Measurements from ENCODE around the gene ATP6V0A4.
"Not testable (repeated sequence)": the region's sequence is repeated elsewhere in the genome, so short reads cannot be mapped to it uniquely, and the experiment has no call there.

Gene ATP6V0A4

DNA sequence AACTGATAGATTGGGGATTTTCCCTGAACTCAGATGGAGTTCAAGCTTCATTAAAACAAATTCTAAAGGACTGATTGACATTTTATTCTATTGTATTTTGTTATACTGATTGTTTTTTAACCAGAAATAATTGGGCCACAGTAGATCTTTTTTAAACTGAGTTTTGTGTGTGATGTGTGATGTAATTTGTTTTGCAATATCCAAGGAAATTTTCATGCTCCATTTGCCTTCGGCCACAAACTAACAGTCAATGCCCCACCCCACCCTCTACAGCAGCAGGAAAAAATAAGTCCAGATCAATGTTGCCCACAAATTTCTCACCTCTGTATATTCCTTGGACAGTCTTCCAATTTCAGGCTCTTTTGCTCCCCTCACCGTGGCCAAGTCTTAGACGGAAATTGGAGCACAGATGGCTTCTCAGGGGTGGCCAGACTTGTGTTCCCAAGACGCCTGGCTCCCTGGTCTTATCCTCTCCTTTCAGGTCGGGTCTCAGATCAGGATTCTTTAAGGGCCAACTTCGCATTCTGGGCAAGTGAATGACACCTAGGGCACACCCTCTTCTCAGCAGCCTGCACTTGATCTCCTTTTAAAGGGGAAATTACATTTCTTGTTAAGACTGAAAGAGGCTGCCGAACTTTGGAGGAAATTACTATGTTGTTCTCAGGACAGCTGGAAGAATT is 97.0 kb downstream of the ATP6V0A4 start, which contains the start of gene SVOPL:
SVOPL (minus strand) TSS at position 506 of the 680 bp plus-strand sequence. CDS start 22,317 bp downstream, outside the sequence.
- Histone ChIP-seq H3K4me3 (ENCODE audit: low read length in 2 of 2) (no peak within 1 kb of the TSS), H3K27ac (ENCODE audit: low read length) (no peak within 1 kb of the TSS), H3K9ac (ENCODE audit: low read length in 2 of 2) (no peak within 1 kb of the TSS), H3K4me1 (ENCODE audit: control insufficient read depth, insufficient read depth, low read length) (no peaks in the 10 kb centered on the region), H3K27me3 (ENCODE audit: control insufficient read depth in 1 of 2, insufficient read depth in 2 of 2, low read length in 2 of 2) (no peaks in the 10 kb centered on the region), H3K36me3 (ENCODE audit: control insufficient read depth in 2 of 2, insufficient read depth in 2 of 2, low read length in 2 of 2) (no peaks in the 10 kb centered on the region), H3K9me3 (ENCODE audit: control insufficient read depth in 2 of 2, low read length in 2 of 2) (peaks cover 0 to 3% of the 10 kb centered on the region in 2 donors)

DNA sequence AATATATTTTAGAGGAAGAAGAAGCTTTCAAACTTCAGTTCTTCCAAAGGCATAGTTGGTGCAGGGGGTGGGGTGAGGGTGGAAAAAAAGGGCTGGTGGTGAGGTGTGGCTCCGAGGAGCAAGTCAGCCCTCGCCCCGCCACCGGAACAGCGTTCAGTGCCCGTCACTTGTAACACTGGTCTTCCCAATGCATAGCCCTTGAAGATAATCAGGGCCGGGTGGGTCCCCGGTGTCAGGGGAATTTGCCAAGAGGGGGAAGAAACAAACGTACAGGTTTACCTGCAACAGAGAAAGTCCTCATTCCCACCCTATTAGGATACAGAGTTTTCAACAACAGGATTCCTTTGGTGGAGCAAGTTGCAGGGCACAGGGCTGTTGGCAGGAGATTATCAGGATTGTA is 98.3 kb downstream of the ATP6V0A4 start:
- Histone ChIP-seq H3K27ac (ENCODE audit: low read length) (no peak overlapping the region), H3K4me1 (ENCODE audit: control insufficient read depth, insufficient read depth, low read length) (no peaks in the 10 kb centered on the region), H3K36me3 (ENCODE audit: control insufficient read depth in 2 of 2, insufficient read depth in 2 of 2, low read length in 2 of 2) (no peaks in the 10 kb centered on the region), H3K9ac (ENCODE audit: low read length in 2 of 2) (no peak overlapping the region), H3K9me3 (ENCODE audit: control insufficient read depth in 2 of 2, low read length in 2 of 2) (peaks cover 0 to 3% of the 10 kb centered on the region in 2 donors), H3K4me3 (ENCODE audit: low read length in 2 of 2) (no peak overlapping the region), H3K27me3 (ENCODE audit: control insufficient read depth in 1 of 2, insufficient read depth in 2 of 2, low read length in 2 of 2) (no peaks in the 10 kb centered on the region)

DNA sequence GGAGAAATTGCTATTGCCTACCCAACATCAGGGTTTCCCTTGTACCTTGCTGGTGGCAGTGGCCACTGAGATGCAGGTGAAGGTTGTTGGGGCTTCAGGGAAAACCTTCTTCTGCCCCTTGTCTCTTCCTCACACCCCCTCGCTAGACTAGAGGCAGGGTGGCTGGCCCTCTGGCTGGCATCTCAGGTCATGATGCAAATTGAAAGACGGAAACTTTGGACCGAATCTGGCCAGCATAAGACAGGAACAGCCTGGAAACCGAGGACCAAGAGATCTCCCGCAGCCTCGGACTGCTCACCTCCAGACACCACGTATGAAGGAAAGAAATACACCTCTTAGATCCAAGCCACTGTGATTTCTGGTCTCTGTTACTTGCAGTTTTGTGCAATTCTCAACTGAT is 99.7 kb downstream of the ATP6V0A4 start:
- Histone ChIP-seq H3K9me3 (ENCODE audit: control insufficient read depth in 2 of 2, low read length in 2 of 2) (peaks cover 0 to 3% of the 10 kb centered on the region in 2 donors), H3K4me1 (ENCODE audit: control insufficient read depth, insufficient read depth, low read length) (no peaks in the 10 kb centered on the region), H3K27me3 (ENCODE audit: control insufficient read depth in 1 of 2, insufficient read depth in 2 of 2, low read length in 2 of 2) (no peaks in the 10 kb centered on the region), H3K27ac (ENCODE audit: low read length) (no peak overlapping the region), H3K4me3 (ENCODE audit: low read length in 2 of 2) (no peak overlapping the region), H3K9ac (ENCODE audit: low read length in 2 of 2) (no peak overlapping the region), H3K36me3 (ENCODE audit: control insufficient read depth in 2 of 2, insufficient read depth in 2 of 2, low read length in 2 of 2) (no peaks in the 10 kb centered on the region)

DNA sequence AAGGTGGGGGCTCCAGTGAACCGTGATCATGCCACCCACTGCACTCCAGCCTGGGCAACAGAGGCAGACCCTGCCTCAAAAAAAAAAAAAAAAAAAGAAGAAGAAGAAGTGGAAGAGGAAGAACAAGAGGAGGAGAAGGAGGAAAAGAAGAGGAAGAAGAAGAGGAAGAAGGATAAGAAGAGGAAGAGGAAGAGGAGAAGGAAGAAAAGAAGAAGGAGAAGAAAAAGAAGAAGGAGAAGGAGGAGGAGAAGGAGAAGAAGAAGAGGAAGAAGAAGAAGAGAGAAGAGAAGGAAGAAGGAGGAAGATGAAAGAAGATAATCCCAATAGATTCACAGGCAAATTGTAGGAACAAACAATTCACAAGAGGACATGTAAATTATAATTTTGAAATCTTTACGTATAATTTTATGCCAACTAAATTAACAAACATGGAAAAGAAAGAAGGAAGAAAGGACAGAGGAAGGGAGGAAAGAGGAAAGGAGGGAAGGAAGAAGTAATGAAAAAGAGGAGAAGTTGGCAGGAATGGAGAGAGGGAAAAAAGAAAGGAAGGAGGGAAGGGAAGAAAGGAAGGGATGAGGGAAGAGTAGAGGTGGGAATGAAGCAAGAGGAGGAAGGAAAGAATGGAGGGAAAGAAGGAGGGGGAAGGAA is 100.3 kb downstream of the ATP6V0A4 start:
- Histone ChIP-seq H3K27me3 (ENCODE audit: control insufficient read depth in 1 of 2, insufficient read depth in 2 of 2, low read length in 2 of 2) (no peaks in the 10 kb centered on the region), H3K4me3 (ENCODE audit: low read length in 2 of 2) (no peak overlapping the region), H3K9me3 (ENCODE audit: control insufficient read depth in 2 of 2, low read length in 2 of 2) (peaks cover 0 to 3% of the 10 kb centered on the region in 2 donors), H3K27ac (ENCODE audit: low read length) (no peak overlapping the region), H3K9ac (ENCODE audit: low read length in 2 of 2) (no peak overlapping the region), H3K36me3 (ENCODE audit: control insufficient read depth in 2 of 2, insufficient read depth in 2 of 2, low read length in 2 of 2) (no peaks in the 10 kb centered on the region), H3K4me1 (ENCODE audit: control insufficient read depth, insufficient read depth, low read length) (no peaks in the 10 kb centered on the region)

DNA sequence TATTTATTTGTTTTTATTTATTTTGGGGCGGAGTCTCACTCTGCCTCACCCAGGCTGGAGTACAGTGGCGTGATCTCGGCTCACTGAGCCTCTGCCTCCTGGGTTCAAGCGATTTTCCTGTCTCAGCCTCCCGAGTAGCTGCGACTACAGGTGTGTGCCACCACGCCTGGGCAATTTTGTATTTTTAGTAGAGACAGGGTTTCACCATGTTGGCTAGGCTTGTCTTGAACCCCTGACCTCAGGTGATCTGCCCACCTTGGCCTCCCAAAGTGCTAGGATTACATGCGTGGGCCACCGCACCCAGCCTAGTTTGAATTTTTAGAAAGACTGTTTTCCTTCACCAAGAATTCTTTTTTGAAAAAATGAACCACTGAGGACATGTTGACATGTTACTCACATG is 102.2 kb downstream of the ATP6V0A4 start:
- H3K9ac ChIP-seq (ENCODE audit: low read length in 2 of 2); H3K27me3 ChIP-seq (ENCODE audit: control insufficient read depth in 1 of 2, insufficient read depth in 2 of 2, low read length in 2 of 2); H3K9me3 ChIP-seq (ENCODE audit: control insufficient read depth in 2 of 2, low read length in 2 of 2); H3K36me3 ChIP-seq (ENCODE audit: control insufficient read depth in 2 of 2, insufficient read depth in 2 of 2, low read length in 2 of 2); H3K4me3 ChIP-seq (ENCODE audit: low read length in 2 of 2); H3K27ac ChIP-seq (ENCODE audit: low read length); H3K4me1 ChIP-seq (ENCODE audit: control insufficient read depth, insufficient read depth, low read length): not testable (repeated sequence)

DNA sequence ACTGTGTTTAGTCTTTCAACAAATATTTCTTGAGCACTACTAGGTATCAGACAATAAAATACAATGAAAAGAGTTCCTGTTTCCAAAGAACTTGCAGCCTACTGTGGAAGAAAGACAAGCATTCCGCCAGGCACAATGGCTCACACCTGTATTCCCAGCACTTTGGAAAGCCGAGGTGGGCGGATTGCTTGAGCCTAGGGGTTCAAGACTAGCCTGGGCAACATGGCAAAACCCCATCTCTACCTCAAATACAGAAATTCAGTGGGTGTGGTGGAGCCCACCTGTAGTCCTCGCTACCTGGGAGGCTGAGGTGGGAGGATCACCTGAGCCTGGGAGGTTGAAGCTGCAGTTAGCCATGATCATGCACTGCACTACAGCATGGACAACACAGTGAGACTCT is 102.9 kb downstream of the ATP6V0A4 start:
- Histone ChIP-seq H3K9ac (ENCODE audit: low read length in 2 of 2) (no peak overlapping the region), H3K4me3 (ENCODE audit: low read length in 2 of 2) (no peak overlapping the region), H3K9me3 (ENCODE audit: control insufficient read depth in 2 of 2, low read length in 2 of 2) (peaks cover 0 to 3% of the 10 kb centered on the region in 2 donors), H3K27me3 (ENCODE audit: control insufficient read depth in 1 of 2, insufficient read depth in 2 of 2, low read length in 2 of 2) (no peaks in the 10 kb centered on the region), H3K27ac (ENCODE audit: low read length) (no peak overlapping the region), H3K4me1 (ENCODE audit: control insufficient read depth, insufficient read depth, low read length) (no peaks in the 10 kb centered on the region), H3K36me3 (ENCODE audit: control insufficient read depth in 2 of 2, insufficient read depth in 2 of 2, low read length in 2 of 2) (no peaks in the 10 kb centered on the region)

DNA sequence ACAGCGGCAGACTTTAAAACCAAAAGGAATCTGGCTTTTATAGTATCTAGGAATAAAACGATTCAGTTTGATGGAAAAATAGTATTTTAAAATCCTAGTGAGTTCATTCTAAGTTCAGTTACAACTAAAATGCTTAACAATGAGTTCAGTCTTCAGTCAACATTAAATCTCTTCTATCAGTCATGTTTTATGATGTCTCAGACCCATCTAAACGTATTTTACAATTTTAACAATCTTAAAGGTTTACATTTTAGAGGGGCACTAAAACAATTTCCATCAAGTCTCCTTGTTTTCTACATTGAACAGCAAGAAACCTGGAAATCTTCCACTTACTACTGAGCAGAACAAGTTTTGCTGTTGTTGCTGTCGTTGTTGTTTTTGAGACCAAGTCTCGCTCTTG is 106.8 kb downstream of the ATP6V0A4 start:
- no peak overlapping the region for H3K4me3 ChIP-seq (ENCODE audit: low read length in 2 of 2)
- H3K4me1 ChIP-seq (ENCODE audit: control insufficient read depth, insufficient read depth, low read length) = no peaks in the 10 kb centered on the region
- H3K9ac ChIP-seq (ENCODE audit: low read length in 2 of 2) = no peak overlapping the region
- H3K9me3 ChIP-seq (ENCODE audit: control insufficient read depth in 2 of 2, low read length in 2 of 2) = no peaks in the 10 kb centered on the region
- no peak overlapping the region for H3K27ac ChIP-seq (ENCODE audit: low read length)
- no peaks in the 10 kb centered on the region for H3K36me3 ChIP-seq (ENCODE audit: control insufficient read depth in 2 of 2, insufficient read depth in 2 of 2, low read length in 2 of 2)
- no peaks in the 10 kb centered on the region for H3K27me3 ChIP-seq (ENCODE audit: control insufficient read depth in 1 of 2, insufficient read depth in 2 of 2, low read length in 2 of 2)

DNA sequence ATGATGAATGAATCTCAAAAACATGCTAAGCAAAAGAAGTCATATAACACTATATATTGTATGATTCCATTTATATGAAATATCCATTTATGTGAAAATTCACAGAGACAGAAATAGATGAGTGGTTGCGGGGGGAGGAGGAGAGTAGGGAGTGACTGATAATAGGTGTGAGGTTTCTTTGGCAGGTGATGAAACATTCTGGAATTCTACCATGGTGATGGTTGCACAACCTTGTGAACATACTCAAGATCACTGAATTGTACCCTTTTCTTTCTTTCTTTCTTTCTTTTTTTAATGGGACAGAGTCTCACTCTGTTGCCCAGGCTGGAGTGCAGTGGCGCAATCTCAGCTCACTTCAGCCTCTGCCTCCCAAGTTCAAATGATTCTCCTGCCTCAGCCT is 107.5 kb downstream of the ATP6V0A4 start:
- Histone ChIP-seq H3K9ac (ENCODE audit: low read length in 2 of 2) (no peak overlapping the region), H3K36me3 (ENCODE audit: control insufficient read depth in 2 of 2, insufficient read depth in 2 of 2, low read length in 2 of 2) (no peaks in the 10 kb centered on the region), H3K4me3 (ENCODE audit: low read length in 2 of 2) (no peak overlapping the region), H3K4me1 (ENCODE audit: control insufficient read depth, insufficient read depth, low read length) (no peaks in the 10 kb centered on the region), H3K27me3 (ENCODE audit: control insufficient read depth in 1 of 2, insufficient read depth in 2 of 2, low read length in 2 of 2) (no peaks in the 10 kb centered on the region), H3K27ac (ENCODE audit: low read length) (no peak overlapping the region), H3K9me3 (ENCODE audit: control insufficient read depth in 2 of 2, low read length in 2 of 2) (no peaks in the 10 kb centered on the region)

DNA sequence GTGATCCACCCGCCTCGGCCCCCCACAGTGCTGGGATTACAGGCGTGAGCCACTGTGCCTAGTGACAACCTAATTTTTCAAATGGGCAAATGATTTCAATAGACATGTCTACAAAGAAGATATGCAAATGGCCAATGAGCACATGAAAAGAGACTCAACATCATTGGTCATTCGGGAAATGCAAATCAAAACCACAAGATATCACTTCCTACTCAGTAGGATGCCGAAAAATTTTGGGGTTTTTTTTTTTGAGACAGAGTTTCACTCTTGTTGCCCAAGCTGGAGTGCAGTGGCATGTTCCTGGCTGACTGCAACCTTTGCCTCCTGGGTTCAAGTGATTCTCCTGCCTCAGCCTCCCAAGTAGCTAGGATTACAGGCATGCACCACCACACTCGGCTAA is 110.0 kb downstream of the ATP6V0A4 start:
- not testable (repeated sequence) for H3K9me3 ChIP-seq (ENCODE audit: control insufficient read depth in 2 of 2, low read length in 2 of 2); H3K4me3 ChIP-seq (ENCODE audit: low read length in 2 of 2); H3K27ac ChIP-seq (ENCODE audit: low read length); H3K9ac ChIP-seq (ENCODE audit: low read length in 2 of 2); H3K27me3 ChIP-seq (ENCODE audit: control insufficient read depth in 1 of 2, insufficient read depth in 2 of 2, low read length in 2 of 2); H3K36me3 ChIP-seq (ENCODE audit: control insufficient read depth in 2 of 2, insufficient read depth in 2 of 2, low read length in 2 of 2); H3K4me1 ChIP-seq (ENCODE audit: control insufficient read depth, insufficient read depth, low read length)

DNA sequence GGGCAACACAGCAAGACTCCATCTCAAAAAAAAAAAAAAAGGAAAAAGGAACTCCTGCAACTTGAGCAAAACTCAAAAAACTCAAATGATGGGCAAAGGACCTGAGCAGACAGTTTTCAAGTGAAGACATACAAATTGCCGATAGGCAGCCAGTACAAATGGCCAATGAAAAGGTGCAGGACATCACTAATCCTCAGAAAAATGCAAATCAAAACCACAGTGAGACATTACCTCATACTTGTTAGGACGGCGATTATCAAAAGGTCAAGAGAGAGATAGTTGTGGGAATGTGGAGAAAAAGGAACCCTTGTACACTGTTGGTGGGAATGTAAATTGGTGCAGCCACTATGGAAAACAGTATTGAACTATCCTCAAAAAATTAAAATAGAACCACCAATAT is 113.7 kb downstream of the ATP6V0A4 start:
- H3K27ac ChIP-seq (ENCODE audit: low read length) = no peak overlapping the region
- H3K4me1 ChIP-seq (ENCODE audit: control insufficient read depth, insufficient read depth, low read length) = no peaks in the 10 kb centered on the region
- no peak overlapping the region for H3K4me3 ChIP-seq (ENCODE audit: low read length in 2 of 2)
- no peaks in the 10 kb centered on the region for H3K9me3 ChIP-seq (ENCODE audit: control insufficient read depth in 2 of 2, low read length in 2 of 2)
- H3K9ac ChIP-seq (ENCODE audit: low read length in 2 of 2) = no peak overlapping the region
- no peaks in the 10 kb centered on the region for H3K27me3 ChIP-seq (ENCODE audit: control insufficient read depth in 1 of 2, insufficient read depth in 2 of 2, low read length in 2 of 2)
- no peaks in the 10 kb centered on the region for H3K36me3 ChIP-seq (ENCODE audit: control insufficient read depth in 2 of 2, insufficient read depth in 2 of 2, low read length in 2 of 2)

DNA sequence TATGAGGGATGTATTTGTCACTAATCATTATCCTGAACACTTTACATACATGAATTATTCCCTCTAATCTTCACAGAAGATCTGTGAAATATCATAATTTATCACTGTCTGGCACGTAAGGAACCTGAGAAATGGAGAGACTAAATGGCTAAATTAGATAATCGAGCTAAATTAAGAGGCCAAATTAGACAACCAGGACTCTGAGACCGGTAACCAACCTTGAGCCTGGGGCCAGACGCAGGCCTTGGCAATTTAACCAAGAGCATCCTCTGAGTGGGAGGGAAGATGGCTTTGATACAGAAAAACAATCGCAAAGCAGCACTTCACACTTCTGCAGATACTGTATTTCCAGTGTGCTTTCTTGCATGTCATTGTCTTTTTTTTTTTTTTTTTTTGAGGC is 118.2 kb downstream of the ATP6V0A4 start:
- Histone ChIP-seq H3K9ac (ENCODE audit: low read length in 2 of 2) (no peak overlapping the region), H3K27ac (ENCODE audit: low read length) (no peak overlapping the region), H3K4me1 (ENCODE audit: control insufficient read depth, insufficient read depth, low read length) (no peaks in the 10 kb centered on the region), H3K36me3 (ENCODE audit: control insufficient read depth in 2 of 2, insufficient read depth in 2 of 2, low read length in 2 of 2) (no peaks in the 10 kb centered on the region), H3K4me3 (ENCODE audit: low read length in 2 of 2) (no peak overlapping the region), H3K9me3 (ENCODE audit: control insufficient read depth in 2 of 2, low read length in 2 of 2) (no peaks in the 10 kb centered on the region), H3K27me3 (ENCODE audit: control insufficient read depth in 1 of 2, insufficient read depth in 2 of 2, low read length in 2 of 2) (no peaks in the 10 kb centered on the region)
